ENCODE results near the gene TRMT61A.
"Not testable (repeated sequence)": the region's sequence is repeated elsewhere in the genome, so short reads cannot be mapped to it uniquely, and the experiment has no call there.

Gene TRMT61A

DNA sequence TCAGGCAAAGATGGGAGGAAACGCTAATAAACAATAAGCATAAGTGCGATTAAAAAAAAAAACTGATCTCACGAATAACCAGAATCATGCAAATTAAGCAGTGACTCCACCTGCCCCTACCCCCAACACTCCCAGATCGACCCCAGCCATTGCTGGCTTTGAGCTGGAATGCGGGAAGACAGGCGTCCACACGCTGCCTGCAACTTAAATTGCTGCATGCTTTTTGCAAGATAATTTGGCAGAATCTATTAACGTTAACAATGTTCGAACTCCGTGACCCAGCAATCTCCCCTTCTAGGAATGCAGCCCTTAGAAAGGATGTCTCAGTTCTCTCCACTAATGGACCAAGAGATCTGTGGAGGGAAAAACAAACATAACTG lies 5.4 kb upstream of the TRMT61A start:
- no peak for DNase-seq

DNA sequence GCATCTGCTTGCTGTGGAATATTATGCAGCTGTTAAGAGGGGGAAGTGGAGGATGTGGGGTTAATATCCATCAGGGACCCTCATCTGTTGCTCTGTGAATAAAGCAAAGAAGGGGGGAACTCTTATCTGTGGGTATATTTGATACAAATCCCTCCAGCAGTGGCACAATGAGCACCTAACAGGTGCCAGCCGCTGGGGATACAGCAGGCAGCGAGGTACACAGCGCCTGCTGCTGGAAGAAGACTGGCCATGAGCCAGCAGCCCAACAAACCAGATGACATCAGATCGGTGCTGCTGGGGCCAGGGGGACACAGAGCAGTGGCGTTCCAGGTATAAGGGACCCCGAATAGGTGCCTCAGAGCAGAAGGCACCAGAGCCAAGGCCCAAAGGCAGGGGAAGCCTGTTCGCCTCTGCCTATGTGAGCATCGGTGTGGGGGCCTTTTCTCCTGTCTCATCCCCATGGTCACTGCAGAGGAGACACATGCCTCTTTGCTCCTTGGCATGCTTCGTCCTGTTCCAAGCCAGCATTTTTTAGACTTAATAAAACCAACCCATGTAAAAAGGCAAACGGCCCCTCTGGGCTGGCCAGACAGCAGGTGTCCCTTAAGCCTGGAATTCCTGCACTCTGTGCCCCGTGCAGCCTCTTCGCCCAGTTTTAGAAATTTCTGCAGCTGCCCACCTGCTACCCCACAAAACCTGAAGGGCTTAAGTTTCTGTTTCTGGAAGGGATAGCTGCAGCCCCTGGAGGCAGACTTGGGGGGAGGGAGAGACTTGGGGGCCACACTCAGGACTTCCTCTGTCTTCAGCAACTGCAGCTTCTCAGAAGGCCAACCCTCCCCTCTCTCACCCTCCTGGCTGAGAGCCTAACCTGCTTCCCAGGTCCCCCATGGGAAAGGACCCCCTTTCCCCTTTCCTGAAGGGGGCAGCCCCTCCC lies 4.7 kb upstream of the TRMT61A start:
- no peak for DNase-seq

DNA sequence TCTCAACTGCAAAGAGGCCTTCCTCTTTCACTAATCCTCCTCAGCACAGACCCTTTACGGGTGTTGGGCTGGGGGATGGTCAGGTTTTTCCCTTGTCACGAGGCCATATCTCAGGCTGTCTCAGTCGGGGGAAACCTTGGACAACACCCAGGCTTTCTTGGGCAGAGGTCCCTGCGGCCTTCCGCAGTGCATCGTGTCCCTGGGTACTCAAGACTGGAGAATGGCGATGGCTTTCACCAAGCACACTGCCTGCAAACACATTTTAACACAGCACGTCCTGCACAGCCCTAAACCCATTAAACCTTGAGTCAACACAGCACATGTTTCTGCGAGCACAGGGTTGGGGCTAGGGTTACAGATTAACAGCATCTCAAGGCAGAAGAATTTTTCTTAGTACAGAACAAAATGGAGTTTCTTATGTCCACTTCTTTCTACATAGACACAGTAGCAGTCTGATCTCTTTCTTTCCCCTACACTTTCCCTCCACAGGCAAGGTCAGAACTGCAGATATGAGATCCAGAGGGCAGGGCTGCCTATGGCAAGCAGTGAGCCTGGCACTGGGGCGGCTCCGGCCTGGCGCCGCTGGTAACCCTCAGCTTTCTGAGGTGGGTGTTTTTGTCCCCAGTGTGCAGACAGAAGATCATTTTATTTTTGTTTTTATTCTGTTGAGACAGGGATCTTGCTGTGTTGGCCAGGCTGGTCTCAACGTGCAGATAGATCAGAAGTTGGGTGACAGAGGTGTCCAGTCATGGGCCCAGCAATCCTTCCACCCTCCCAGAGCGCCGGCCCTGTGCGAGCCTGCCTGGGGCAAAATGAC lies 3.4 kb upstream of the TRMT61A start:
- DNase-seq, result not testable (repeated sequence)

DNA sequence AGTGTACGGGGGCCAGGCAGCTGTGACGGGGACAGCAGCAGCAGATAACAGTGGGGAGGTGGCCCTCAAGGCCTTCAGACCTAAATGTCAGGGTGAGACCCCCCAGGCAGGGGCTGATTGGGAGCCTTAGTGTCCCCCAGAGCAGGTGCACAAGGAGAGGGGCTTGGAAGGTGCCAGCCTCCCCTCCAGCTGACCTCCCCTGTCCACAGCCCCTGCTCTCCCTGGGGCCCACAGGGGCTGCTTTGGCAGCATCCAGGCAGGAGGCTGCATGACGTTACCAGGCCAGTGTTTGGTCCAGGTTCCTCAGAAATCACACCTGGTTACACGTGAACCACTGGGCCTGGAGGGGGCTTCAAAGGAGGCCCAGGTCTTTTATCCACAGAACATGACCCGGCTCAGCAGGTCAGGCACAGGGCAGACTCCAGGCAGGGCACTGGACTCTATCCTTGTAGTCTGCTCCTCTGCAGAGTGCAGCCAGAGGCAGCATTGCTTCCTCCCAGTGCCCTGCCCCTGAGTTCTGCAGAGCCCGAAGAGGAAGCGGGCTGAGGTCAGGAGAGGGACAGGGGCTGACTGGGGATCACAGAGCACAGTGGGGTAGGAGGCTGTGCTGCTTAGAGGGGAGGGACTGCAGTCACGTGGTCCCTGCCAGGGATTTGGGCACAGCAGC lies 2.6 kb upstream of the TRMT61A start:
- DNase-seq, result no peak

DNA sequence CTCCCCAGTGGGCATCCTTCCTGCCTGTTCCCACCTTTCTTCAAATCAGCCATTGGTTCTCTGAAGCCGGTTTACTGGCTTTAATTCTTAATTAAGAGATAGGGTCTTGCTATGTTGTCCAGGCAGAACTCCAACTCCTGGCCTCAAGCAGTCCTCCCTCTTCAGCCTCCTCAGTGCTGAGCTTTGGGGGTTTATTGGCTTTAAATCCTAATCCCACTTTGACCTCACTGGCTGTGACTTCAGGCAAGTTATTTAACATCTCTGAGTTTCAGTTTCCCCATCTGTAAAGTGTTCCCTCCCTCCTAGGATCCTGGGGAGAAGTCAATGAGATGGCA lies 2.1 kb upstream of the TRMT61A start:
- DNase-seq, result no peak

DNA sequence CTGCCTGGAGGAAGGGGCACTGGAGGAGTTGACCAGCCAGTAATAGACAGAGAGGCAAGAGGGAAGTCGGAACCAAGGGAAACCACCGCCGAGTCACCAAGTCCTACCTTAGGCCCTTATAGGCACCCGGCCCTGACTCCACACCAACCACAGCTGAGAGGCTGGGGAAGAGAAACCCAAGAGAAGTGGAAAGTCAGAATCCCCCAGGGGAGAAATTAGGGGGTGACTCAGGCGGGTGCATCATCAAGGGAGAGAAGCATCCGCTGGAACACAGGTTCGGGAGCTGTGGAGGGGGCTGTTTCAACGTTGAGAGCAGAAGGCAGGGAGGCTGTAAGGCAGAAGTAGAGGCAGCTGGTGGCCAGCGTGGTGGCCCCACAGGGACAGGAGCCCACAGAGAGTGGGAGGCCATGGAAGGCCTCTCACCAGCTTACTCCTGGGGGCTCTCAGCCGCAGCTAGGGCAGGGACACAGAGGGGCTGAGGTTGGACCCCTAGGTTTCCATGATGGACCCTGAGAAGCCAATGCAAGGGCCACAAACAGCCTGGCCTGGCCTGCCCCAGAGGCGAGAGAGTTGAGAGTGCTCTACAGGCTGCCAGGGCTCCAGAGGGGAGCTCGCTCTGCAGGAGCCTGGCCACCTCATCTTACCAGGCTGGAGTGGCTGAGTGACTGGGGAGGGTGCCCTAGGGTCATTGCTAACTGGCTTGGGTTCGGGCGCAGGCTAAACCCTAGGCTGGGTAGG lies 1.4 kb upstream of the TRMT61A start:
- DNase-seq, result peak; percentile 34

DNA sequence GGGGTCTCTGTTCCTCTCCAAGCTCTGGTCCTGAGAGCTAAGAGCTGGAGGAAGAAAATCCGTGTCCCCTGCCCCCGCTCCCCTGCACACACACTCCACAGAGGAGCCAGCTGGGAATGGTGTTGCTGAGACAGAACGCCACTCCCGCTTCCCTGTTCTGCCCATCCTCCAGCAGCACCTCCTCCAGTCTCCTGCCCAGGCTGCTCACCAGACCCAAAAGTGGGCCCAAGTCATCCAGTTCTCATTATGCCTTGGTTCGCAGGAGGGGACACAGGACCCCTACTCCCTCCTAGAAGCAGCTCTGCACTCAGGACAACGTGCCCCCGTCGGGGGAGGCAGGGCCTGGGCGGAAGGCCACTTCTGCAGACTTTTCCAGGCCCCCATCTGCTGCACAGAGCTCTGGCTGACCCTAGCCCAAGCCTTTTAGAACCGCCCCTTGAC lies 830 bp upstream of the TRMT61A start:
- DNase-seq, result peak; percentile 31

DNA sequence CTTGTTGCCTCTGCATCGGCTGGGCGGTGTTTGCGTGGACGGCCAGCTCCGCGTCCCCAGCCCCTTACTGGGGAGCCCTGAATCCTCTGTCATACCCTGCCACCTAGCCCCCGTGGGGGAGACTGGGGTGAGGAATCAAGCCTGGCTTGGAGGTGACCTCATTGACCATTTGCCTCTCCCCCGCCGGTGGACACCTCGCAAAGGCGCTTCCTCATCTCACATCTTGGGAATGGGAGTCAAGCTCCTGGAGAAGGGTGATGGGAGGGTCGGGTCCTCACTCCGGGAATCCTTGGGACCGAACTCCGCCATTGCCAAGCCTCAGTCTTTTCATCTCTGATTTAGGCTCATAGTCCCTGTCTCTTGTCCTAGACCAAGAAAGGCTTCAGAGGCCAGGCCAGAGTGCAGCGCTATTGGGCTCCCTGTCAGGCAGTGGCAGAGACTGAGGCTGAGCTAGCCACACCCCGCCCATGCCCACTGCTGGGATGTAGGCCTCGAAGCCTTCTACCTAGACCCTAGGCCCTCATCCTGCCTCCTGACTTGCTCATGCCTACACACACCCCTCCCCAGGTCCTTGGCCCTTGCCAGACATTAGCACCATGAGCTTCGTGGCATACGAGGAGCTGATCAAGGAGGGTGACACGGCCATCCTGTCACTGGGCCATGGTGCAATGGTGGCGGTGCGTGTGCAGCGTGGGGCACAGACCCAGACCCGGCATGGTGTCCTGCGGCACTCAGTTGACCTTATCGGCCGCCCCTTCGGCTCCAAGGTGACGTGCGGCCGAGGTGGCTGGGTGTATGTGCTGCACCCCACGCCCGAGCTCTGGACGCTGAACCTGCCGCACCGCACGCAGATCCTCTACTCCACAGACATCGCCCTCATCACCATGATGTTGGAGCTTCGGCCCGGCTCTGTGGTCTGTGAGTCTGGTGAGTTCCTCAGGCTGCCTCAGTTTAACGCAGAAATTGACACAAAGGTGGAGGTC lies 678 bp downstream of the TRMT61A start:
- DNase-seq, result no peak

DNA sequence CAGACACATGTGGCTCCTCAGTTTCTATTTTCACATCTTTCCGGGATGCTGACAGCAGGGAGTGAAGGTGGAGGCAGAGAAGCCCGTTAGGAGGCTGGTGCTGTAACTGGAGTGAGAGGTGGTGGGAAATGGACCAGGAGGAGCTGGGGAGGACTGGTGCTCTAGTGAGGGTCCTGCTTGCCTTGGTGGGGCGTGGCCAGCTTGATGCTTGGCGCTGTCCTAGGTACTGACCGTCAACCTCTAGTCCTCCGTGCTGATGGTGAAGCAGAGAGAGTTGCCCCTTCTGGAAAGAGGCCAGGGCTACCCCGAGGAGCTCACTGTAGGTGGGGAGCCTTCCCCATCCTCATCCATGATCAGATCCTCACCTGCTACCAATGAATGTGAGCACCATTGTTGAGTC lies 1.4 kb downstream of the TRMT61A start:
- DNase-seq, result no peak

DNA sequence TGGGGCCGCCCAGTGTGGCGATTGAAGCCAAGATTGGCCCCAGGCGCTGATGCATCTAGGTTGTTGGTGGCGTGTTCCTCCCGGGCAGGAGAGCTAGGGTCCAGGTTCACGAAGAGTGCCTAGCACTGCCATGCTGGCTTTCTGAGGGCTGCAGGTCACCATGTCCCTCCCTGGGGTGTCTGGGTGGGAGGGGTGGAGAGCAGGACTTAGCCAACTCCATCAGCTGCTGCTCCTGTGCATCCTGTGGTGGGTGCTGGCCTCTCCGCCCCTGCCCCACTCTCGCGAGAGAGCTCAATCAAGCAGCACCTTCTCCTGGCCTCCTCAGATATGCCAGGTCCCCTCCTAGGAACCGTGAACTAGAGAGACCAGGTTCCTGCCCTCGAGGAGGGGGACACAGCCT lies 1.8 kb downstream of the TRMT61A start:
- DNase-seq, result no peak

DNA sequence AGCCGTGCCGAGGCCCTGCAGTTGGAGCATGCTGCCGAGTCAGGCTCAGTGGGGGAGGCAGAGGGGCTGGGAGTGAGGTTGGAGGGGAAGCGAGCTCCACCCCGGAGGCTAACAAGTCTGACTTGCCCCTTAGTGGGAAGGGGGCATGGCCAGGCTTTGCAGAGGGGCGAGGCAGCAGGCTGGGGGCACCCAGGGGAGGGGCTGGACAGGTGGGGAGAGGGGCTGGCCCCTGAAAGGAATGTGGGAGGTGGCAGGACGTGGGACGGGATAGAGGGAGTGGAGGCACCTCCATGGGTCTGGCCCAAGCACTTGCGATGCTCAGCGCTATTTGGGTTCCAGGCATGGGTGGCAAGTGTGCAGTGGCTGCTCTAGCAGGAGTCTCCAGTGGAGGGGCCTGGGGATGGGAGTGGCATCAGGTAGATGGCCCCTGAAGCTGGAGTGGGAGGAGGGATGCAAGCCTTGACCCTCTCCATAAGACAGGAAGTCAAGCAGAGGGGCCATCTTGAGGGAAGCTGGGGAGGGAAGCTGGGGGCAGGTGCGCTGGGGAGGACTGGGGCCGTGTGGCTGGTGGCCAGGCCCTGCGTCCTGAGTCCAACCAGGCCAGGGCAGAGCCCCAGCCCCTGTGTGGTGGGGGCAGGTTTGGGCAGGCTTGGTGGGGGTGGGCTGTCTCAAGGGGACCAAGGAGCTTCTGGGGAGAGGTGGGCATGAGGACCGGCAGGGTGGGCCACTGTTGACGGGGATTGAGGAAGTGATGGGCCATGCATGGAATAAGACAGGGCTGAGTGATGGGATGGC lies 2.6 kb downstream of the TRMT61A start:
- no peak for DNase-seq

DNA sequence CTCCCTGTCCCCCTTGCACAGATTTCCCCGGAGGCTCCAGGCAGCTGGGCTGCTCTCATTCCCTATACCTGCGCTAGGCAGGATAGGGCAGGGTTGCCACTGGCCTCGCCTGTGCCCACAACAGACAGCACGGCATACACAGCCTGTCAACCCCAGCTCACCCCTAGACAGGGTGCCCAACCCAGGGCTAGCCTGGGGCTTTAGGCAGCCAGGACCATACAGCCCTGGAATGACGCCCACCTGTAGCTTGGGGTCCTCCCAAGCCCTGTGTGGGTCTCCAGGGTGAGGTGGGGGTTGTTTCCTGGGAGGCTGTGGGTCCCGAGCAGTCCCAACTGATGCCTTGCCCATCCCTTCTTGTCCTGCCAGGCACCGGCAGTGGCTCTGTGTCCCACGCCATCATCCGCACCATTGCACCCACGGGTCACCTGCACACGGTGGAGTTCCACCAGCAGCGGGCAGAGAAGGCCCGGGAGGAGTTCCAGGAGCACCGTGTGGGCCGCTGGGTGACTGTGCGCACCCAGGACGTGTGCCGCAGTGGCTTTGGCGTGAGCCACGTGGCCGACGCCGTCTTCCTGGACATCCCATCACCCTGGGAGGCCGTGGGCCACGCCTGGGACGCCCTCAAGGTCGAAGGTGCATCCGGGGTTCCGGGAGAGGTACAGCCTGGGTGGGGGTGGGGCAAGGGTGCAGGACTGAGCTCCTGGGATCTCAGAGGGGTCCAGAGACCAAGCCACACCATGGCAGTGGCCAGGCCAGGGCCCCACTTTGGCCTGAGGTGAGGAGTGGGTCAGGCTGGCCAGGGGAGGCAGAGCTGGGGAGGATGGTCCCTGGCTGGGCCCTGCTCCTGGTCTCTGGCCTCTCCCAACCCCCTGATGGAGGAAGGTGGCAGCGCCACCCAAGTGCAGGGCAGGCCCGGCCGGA lies 3.5 kb downstream of the TRMT61A start:
- DNase-seq, result no peak

DNA sequence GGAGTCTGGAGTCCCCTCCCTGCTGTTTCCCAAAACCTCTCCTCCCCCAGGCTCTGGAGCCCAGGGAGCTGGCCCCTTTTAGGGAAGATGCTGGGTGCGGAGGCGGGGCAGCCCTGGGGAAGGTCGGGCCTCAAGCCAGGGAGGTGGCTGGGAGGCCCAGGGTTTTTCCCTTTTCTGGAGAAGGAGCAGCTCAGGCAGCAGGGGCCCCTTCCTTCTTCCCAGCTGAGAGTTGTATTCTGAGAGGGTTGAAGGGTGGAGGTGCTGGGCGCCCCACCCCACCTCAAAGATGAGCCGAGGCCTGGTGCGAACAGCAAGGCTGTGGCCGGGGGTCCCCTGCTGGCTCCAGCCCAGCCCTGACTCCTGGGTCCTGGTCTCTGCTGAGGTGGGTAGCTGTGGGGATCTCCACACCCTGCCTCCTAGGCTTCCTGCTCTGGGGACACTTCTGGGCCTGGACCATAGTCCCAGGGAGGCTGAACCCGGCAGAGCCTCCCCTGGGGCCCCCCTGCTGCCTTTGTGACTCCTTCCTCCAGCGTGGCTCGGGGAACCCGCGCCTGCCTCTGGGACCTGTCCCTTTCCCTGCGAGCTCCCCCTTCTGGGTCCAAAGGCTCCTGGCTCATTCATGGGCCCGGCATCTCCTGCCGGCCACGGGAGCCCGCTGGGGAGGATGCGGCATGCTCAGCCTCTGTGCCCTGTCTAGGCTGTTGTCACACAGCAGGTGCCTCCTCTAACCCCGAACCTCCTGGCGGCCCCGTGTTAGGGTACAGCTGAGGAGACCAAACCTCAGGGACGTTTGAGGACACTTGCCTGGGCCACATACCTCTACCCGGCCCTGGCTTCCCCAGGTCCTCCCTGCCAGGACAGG lies 4.4 kb downstream of the TRMT61A start:
- DNase-seq, result no peak

DNA sequence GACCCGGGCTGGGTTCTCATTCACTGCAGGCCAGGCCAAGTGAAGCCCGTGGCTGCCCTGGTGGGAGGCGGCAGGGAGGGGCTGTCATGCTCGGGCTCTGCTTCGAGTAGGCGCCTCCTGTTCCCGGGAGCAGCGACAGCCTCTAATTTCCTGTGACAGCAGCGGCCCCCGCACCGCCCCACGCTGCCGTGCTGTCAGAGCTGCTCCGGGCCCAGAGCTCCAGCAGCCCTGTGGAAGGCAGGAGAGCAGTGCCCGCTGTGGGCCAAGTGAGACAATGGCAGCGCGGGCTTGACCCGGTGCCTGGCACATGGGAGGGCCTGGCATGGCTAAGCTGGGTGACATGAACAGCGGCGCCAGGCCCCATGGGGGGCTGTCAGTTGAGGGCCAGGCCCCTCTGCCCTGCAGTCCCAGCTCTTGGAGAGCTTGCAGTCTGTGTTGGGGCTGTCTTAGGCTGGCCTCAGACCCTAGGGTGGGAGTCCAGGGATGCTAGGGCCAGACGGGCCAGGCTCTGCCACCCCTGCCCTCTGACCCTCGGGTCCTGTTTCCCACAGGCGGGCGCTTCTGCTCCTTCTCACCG lies 5.1 kb downstream of the TRMT61A start:
- DNase-seq, result no peak

DNA sequence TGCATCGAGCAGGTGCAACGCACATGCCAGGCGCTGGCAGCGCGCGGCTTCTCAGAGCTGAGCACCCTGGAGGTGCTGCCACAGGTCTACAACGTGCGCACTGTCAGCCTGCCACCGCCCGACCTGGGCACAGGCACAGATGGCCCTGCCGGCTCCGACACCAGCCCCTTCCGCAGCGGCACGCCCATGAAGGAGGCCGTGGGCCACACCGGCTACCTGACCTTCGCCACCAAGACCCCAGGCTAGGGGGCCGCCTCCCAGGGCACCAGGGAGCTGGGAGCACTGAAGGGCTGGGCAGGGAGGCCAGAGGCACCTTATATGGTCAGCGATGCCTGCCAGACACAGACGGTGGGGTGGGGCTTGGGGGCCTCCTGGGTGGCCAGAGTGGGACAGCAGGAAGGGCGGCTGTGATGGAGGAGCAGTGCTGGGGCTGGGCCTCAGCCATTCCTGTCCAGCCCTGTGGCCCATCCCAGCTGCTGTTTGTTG lies 5.6 kb downstream of the TRMT61A start:
- DNase-seq, result no peak

DNA sequence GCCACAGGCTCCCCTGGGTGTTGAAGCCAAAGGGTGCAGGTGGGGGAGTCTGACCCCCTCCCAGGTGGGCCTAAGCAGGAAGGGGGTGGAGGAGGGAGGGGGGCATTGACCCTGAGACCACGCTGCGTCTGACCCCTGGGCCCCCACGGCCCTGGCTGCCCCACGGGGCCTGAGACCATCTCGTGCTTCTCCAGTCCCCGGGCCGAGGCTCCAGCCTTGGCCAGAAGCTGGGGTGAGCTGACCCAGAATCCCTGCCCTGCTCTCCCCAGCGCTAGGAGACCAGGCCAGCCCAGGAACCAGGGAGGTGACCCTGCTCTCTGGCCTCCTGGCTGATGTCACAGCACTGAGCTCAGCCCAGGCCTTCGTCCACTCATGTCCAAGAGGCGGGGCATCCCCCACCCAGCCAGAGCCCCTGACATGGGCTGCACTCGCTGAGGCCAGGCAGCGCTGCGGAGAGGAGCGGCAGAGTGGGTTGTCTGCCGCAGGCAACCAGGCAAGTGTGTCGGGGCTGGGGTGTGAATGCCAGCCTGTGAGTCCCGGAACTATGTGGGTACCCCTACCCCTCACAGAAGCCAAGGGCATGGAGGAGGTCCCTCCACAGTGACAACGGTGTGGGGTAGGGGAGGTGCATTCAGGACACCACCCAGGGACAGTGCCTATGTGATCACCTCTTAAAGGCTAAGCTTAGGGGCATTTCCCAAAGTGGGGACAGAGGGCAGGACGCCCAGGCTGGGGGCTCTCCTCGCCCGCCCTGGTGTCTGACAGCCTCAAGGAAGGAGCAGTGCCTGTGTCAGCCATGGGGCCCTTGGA lies 6.3 kb downstream of the TRMT61A start:
- DNase-seq, result no peak

All from fibroblast of skin of abdomen (primary cell).